GM18868 (cell line): ENCODE measurements around the gene IDUA.
"Not testable (repeated sequence)": the region's sequence is repeated elsewhere in the genome, so short reads cannot be mapped to it uniquely, and the experiment has no call there.

Source experiments
- ATAC-seq: cut with Tn5 transposase; IDR thresholded peaks from one replicate; pipeline ENCODE4 v1.9.1; 2021; ENCODE audit warnings: mild to moderate bottlenecking, moderate library complexity; ENCODE audit not compliant: unreplicated experiment

IDUA gene

DNA sequence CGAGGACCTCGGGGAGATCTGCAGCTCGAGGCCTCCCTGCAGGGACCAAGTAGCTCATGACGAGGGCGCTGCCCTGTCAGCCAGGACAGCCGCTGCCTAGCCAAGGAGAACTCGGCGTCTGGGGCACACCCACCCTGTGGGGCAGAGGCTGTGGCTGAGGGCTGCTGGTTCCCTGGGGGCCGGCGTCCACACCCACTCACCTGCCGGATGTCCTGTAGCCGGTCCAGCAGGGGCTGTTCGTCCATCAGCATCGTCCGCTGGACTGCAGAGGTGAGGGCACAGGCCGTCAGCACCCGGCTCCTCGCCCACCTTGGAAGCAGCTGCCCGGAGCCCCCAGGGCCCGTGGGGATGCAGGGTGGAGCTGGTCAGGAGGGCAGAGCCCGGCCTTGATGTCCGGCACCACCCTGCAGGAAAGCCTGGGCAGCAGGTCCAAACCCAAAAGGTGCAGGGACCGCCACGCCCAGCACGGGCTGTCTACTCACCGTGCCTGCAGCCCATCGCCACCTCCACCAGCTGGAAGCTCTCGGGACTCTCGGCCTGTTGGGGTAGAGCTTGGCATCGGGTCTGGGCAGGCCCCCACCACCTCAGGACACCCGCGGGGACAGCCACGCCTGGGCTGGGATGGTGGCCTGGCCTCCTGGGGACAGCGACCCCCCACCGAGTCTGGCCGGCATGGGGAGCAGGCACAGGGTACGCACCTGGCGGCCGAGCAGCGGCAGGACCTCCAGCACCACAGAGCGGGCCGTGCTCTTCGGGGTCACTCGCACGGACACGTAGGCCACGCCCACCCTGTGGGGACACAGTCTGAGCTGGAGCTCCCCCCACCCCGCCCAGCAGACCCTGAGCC, 20.4 kb upstream of the IDUA start:
- ATAC-seq: no peak

DNA sequence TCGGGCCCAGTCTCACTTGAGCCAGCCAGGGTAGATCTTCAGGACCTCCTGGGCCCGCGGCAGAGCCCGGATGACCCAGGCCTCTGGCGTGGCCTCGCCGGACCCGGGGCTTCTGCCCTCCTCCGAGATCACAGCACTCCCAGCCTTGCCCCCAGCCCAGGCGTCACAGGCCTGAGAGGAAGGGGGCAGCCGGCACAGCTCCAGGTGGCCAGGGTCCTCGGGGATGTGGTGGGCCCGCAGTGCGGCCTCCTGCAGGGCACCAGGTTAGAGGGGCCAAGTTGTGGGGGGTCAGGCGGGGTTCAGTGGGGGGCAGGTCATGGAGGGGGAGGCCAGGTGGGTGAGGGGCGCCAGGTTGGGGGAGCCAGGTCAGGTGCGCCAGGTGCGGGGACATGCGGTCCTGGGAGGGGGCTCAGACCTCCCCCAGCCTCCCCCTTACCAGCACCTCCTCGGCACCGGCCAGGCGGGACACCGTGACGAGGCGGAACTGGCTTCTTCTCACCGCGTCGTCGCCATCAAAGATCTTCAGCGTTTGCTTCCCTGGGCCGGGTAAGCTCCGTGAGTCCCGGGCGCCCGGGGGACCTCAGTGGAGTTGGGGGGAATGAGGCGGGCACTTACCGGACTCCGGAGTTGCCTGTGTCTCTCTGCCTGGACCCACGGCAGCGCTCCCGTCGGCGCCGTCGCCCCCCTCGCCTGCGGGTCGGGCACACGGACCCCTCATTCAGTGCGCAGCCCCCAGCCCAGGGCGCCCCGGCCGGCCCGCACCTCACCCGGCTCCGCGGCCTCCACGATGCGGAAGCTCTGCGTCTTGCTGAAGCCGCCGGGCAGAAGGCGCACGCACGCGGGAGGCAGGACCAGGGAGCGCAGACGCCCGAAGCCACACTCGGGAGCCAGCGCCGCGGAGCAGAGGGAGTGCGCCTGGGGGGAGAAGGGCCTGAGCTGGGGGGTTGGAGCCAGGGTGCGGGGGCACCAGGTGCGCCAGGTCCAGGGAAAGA, 19.4 kb upstream of the IDUA start:
- no peak for ATAC-seq

DNA sequence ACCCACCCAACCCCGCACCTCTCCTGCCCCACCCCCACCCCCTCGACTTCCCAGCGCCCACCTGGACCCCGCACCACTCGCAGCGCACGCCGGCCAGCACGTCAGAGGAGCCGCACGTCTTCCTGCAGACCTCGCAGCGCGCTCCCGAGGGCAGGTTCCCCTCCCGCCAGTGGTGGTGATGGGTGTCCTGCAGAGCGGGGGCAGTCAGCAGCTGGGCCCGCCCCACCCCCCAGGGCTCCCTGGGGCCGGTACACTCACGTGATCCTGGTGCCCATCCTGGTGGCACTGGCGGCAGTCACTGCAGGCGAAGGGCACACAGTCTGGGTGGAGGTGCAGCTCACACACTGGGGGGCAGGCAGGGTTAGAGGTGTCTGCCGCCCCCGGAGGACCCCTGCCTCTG, 18.6 kb upstream of the IDUA start:
- ATAC-seq: no peak

DNA sequence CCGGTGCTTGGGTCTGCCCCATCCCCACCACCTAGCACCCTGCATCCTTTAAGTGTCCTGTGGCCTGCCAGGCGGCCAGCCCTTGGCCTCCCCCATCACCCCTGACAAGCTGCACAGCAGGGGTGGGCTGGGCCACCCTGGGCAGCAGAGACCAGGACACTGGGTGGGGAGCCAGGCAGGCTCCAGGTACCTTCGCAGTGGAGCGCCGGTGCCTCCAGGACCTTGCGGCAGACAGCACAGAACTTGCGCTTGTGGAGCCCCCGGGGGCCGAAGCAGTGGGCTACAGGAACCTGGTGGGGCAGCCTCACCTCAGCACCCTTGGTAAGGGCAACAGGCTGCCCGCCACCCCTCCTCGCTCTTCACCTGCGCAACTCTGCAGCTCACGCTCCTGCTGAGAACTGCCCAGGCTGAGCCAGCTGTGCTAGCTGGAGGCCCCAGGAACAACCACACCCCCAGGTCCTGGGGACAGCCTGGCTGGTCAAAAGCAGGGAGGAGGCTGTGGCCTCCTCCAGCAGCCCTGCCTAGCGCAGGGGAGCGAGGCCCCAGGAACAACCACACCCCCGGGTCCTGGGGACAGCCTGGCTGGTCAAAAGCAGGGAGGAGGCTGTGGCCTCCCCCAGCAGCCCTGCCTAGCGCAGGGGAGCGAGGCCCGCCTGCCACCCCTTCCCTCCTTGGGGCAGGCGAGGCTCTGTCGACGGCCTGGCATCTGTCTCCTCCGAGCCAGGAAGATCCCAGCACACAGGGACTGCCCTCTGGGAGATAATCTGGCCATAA, 18.0 kb upstream of the IDUA start:
- ATAC-seq: no peak

DNA sequence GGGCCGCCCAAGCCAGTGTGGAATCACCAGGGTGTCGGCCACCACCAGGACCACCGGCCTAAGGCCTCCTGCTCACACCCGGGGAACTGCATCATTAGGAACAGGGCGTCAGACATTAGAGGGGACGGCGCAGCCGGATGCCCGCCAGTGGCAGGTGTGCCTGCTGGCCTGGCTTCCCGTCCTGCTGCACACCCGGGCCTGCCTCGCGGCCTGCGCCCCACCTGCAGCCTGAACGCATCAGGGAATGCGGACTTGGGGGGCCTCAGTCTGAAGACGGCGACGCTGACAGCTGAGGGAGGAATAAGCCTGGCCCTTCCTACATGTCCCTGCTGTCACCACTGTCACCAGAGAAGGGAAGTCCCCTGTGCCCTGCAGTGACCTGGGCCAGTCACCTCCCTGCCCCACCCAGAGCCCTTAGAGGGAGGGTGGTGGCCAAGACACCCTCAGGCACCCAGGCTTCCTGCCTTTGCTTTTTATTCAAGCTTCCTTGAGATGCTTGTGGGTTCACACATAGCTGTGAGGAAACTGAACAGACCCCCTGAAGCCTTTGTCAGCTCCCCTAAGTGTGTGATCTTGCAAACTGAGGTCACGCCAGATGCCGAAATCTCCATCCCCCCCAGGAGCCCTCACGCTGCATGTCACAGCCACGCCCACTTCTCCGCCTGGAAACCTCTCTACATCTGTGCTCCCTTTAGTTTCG, 16.6 kb upstream of the IDUA start:
- ATAC-seq: no peak

DNA sequence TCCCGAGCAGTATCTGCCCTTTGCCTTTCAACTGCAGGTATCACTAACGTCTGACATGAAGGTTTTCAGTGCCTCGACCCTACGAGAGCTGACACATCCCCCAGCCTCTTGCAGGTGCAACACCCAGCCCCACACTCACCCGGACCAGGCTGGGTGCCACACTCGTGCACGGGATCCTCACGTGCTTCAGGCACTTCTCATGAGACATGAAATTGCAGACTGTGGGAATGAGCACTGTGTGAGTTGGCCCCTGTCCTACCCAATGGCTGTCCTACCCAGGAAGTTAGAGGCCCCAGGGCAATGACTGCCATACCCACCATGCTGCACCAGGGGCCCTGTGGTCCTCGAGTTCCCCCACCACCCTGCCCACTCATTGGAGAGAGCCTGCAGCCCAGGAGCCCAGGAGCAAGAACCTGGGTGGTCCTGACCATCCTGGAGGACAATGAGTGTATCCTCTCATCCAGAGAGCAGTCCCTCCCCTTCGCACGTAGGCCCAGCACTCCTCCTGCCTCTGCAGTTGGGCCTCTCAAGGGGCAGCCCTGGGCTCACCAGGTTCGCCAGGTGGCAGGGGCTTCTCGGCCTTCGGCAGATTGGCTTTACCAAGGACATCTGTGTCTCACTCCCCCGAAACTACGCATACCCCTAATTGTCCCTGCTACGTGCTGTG, 15.9 kb upstream of the IDUA start:
- no peak for ATAC-seq

DNA sequence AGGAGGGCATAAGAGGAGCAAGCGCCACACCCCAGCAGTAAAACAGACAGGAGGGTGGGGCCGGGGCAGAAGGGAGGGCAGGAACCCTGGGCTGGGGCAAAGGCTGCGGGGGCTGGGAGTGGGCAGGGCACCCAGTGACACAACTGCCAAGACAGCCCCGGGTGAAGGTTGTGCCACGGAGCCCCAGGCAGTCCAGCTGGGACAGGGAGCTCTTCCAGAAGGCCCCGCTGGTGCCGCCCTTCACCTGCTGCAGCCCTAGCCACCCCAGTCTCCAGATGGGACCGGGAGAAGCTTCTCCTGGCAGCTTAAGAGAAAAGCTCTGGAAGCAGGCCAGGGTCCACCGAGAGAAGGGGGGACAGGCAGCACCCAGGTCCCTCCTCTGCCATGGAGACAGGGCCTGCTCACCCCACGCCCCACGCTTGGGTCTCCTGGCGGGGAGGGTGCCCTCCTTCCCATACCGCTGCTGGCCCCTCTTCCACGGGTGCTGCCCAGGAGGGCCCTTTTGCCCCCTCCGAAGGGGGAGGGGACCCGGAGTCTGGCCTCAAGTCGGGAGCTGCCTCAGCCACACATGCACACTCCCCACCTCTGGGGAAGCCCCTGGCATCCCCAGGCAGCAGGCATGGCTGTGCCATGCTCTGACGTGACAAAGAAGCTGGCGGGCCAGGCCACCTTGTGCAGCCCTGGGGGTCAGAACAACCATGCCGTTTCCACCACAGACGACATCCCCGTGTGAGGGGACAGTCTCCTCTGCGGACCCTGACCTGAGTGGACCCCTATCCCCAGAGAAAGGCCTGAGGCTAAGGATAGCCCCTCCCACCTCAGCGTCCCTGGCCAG, 15.0 kb upstream of the IDUA start:
- no peak for ATAC-seq

DNA sequence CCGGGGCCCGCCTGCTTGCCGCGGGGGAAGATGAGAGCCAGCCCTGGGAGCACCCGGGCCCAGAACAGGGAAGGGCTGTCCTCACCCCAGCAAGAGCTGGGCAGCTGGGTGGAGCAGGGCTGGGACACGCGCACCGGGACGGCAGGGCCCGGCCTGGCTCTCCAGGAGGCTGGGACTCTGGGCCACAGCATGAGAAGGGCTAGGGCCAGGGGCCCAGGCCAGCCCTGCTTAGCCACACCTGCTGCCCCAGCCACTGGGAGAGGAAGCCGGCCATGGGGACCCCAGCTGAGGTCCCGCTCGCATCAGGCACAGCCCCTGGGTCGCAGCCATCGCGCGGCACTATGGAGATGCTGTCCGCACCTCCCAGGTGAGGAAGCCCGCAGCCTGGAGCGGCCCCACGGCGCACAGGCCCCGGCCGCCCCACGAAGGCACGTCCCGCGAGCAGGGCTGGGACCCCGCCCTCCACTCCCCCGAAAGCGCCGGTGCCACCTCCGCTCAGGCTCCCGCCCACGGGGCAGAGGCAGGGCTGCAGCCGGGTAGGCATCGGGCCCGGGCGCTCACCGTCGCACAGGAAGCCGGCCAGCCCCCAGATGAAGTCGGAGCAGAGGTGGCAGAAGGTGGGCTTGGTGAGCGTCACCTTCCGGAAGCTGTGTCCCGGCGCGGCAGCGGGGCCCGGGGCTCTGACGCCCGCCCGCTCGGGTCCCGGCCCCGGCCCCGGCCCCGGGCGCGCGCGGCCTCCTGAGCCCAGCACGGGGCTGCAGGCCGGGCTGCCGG, 14.0 kb upstream of the IDUA start:
- ATAC-seq: peak; percentile 43

DNA sequence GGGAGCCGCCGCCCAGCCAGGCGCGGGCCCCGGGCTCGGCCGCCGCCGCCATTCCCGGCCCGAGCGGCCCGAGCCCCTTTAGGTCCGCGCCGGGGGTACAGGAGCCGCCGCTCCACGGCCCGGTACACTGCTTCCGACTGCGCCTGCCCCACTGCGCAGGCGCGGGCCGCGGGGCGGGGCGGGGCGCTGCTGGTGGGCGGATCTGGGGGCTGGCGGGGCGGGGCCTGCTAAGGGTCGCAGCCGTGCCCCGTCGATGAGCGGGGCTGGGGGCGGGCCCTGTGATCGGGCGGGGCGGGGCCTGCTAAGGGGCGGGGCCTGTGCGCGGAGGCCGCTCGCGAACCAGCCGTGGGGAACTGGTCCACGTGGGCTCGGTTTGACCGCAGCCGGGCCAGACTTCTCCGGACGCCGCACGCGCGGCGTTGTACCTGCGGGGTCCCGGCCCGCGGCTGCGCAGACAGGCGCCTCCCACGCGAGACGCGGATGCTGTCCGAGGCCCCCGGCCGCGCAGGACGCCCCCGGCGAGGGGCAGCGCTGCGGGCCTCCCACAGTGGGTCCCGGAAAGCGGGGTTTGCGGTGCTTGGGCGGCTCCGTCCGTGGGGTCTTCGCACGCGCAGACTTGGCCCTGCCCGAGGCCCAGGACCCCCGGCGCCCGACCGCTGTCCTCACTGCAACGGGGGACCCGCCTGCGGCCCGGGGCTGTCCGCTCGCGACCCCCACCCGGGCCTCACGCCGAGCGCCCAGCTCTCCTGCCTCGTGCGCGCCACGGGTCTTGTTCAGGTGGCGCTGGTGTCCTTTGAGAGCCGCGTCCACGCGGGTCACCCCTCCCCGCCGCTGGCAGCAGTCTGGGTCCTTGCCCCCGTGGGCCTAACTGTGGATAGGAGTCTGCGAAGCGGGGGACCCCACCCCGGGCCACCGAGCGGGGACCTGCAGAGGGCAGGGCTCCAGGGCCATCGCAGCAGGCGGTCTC, 13.1 kb upstream of the IDUA start, which contains the start of gene DGKQ:
TSS of gene DGKQ (minus strand) at position 139 of the 967 bp plus-strand sequence. CDS start at position 52, 87 bp downstream.
- peak; percentile 73 for ATAC-seq

DNA sequence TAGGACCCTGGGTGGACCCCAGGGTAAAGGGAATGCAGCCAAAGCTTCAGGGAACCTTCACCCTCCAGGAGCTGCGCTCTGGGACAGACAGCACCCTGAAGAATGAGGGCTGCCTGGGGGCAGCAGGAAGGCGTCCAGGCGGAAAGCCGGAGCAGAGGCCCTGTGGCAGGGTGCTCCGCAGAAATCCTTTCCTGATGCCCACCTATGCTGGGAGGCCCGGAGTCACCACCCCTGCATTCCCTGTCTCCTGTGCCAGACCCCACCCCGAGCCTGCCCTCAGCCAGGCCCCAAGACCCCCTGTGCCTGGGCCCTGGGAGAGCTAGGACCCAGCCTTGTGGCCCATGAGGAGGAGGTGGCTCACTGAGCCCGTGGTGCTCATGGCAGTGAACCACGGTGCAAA, 12.2 kb upstream of the IDUA start:
- ATAC-seq: no peak

DNA sequence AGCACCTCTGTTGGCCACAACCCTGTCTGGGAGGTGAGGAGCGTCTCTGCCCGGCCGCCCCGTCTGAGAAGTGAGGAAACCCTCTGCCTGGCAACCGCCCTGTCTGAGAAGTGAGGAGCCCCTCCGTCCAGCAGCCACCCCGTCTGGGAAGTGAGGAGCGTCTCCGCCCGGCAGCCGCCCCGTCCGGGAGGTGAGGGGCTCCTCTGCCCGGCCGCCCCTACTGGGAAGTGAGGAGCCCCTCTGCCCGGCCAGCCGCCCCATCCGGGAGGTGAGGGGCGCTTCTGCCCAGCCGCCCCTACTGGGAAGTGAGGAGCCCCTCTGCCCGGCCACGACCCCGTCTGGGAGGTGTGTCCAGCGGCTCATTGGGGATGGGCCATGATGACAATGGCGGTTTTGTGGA, 10.8 kb upstream of the IDUA start:
- ATAC-seq: not testable (repeated sequence)

DNA sequence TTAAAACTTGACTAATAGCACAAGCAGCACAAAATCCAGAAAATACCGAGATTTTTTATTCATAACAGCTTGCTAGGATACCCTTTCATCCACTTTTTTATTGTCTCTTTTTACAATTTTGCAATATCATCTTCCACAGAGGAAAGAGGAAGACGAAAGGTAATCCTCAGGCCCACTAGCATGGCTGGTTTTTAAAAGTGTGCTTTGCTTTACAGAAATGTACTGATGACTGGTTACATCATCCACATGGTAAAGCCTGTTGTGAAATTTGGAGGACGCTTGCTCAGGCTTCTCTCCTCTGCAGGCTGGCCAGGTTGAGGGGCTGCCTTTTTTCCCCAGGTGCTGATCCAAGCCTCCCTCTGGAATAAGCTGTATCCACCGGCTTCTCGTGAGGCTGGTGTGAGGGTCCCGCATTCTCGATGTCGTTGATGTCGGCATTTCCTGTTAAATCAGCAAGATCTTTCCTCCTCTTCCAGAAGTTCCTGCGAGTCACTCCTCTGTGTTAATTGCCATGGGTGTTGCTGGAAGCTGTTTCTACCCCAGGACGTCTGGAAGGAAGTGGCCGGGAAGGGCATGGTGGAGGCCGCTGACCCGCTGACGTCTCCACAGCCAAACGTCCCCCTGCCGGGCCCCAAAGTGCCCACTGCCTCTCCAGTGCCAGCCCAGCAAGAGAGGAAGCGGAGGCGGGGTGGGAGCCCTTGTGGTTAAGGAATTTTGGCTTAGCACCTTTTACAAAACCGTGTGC, 7.7 kb upstream of the IDUA start:
- no peak for ATAC-seq

DNA sequence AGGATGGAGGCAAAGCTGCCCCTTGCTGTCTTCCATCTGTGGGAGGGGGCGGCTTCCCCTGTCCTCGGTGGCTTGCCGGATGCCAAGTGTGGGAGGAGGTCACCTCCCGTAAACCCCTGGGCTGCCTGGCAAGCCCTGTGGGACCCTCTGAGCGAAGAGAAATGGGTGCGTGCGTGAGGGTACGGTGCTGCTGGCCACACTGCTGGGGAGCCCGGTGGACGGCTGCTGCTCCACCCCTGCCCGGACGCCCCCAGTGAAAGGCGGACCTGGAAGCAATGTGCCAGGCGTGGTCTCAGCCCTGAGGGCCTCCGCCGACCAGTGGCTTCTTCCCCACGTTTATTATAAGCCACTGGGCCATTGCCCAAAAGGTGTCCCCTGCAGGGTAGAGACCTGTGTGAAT, 4.6 kb upstream of the IDUA start:
- ATAC-seq: no peak

DNA sequence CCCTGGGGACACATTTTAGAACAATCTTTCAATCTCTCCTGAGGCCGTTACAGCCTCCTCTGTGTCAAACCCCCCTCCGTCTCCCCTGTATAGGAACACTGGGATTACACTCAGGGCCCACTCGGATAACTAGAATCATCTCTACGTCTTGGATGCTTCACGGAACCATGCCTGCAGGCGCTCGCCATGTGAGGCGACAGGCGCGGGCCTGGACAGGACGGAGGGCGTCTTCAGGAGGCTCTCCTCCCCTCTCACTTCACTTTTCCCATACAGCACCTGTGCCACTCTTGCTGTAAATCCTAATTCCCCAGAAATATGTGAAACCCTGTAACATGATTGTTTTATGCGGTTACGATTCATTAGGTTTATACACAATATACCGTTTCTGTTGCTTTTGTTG, 4.0 kb upstream of the IDUA start:
- no peak for ATAC-seq

DNA sequence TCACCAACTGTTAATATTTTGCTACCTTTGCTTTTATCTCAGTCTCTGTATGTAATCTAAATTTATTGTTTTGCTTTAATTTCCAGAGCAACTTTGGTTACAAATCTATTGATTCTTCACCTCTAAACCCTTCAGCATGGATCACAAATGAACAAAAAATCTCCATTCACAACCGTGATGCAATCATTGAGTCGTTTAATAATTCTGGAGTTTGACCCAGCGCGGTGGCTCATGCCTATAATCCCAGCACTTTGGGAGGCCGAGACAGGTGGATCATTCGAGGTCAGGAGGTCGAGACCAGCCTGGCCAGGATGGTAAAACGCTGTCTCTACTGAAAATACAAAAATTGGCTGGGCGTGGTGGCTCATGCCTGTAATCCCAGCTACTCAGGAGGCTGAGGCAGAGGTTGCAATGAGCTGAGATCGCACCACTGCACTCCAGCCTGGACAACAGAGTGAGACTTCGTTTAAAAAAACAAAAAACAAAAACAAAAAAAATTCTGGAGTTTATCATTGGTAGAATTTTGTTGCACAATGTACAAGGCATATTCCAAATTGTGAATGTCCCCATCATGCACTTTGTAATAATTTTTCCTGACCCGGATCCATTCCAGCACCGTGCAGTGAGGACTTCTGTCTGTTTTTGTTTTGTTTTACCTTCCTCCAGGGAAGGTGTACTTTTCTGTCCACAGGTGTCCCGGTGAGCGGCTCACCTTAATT, 2.3 kb upstream of the IDUA start:
- no peak for ATAC-seq
